HepG2 (cell line): ENCODE measurements around the gene RAD52. TPM values are rescaled to one million over a fixed set of nuclear protein-coding genes. Genes with fewer than 3 reads are reported as not detected.

Experiments used
- ARNT2 ChIP-seq: sonication (generic); formaldehyde crosslinking; IDR thresholded peaks from 2 replicates; pipeline ENCODE4 v1.8.0; 2022; ENCODE audit warnings: mild to moderate bottlenecking, low read depth, missing genetic modification reagents, moderate library complexity
- ASH2L ChIP-seq: fragments of 300-600, 200-600 bp; sonication (generic); IDR thresholded peaks from 2 replicates; pipeline ENCODE4 v1.7.0; 2017; ENCODE audit warnings: low read depth, mild to moderate bottlenecking, moderate library complexity, mixed read lengths, low read length; ENCODE audit not compliant: insufficient read length
- ATRX ChIP-seq: sonication (generic); formaldehyde crosslinking; IDR thresholded peaks from 2 replicates; pipeline ENCODE4 v1.4.0; 2020; ENCODE audit warnings: missing genetic modification reagents, borderline replicate concordance
- CREB1 ChIP-seq, 2 experiments: fragments of 450-650 bp in 1 of 2; IDR thresholded peaks; 2 replicates each; pipeline ENCODE4 v1.6.1; 2016 to 2017; ENCODE audit warnings: control low read depth in 1 of 2, mild to moderate bottlenecking in 1 of 2, missing compliant biosample characterization in 1 of 2, missing genetic modification characterization in 1 of 2
- FOXK2 ChIP-seq: fragments of 450-650 bp; IDR thresholded peaks from 2 replicates; pipeline ENCODE4 v1.6.1; 2016
- GFI1 ChIP-seq: sonication (generic); formaldehyde crosslinking; IDR thresholded peaks from 2 replicates; pipeline ENCODE4 v1.5.0; 2020; ENCODE audit warnings: missing genetic modification reagents, mild to moderate bottlenecking, borderline replicate concordance
- JUN ChIP-seq: sonication (generic); formaldehyde crosslinking; IDR thresholded peaks from 2 replicates; pipeline ENCODE4 v1.4.0; 2020; ENCODE audit warnings: mild to moderate bottlenecking, missing genetic modification reagents
- KDM5B ChIP-seq: sonication (generic); formaldehyde crosslinking; IDR thresholded peaks from 2 replicates; pipeline ENCODE4 v1.4.0; 2020; ENCODE audit warnings: missing genetic modification reagents, mild to moderate bottlenecking, borderline replicate concordance
- NFATC3 ChIP-seq: sonication (generic); formaldehyde crosslinking; IDR thresholded peaks from 2 replicates; pipeline ENCODE4 v1.5.1; 2020; ENCODE audit warnings: mild to moderate bottlenecking, missing genetic modification reagents
- REL ChIP-seq: sonication (generic); formaldehyde crosslinking; conservative IDR thresholded peaks from 2 replicates; pipeline ENCODE4 v1.8.0; 2022; ENCODE audit warnings: mild to moderate bottlenecking, missing genetic modification reagents, moderate library complexity
- SAP130 ChIP-seq: IDR thresholded peaks from 2 replicates; pipeline ENCODE4 v1.6.1; 2016; ENCODE audit warnings: low read depth
- YY1 ChIP-seq: IDR thresholded peaks from 2 replicates; pipeline ENCODE4 v1.6.1; 2011; ENCODE audit warnings: low read length, low read depth, moderate library complexity, mild to moderate bottlenecking; ENCODE audit not compliant: insufficient read depth, insufficient replicate concordance
- ZNF230 ChIP-seq: sonication (generic); formaldehyde crosslinking; IDR thresholded peaks from 2 replicates; pipeline ENCODE4 v1.4.0; 2020; ENCODE audit warnings: mild to moderate bottlenecking, missing genetic modification reagents
- ZNF510 ChIP-seq: sonication (generic); formaldehyde crosslinking; IDR thresholded peaks from 2 replicates; pipeline ENCODE4 v1.4.0; 2020; ENCODE audit warnings: low read depth, mild to moderate bottlenecking, missing genetic modification reagents
- ZNF652 ChIP-seq: IDR thresholded peaks from 2 replicates; pipeline ENCODE4 v1.6.1; 2016; ENCODE audit warnings: low read depth, borderline replicate concordance
- ZNF670 ChIP-seq: sonication (generic); formaldehyde crosslinking; IDR thresholded peaks from 2 replicates; pipeline ENCODE4 v1.8.0; 2022; ENCODE audit warnings: mild to moderate bottlenecking, missing genetic modification reagents, borderline replicate concordance
- polyA plus RNA-seq, 8 experiments: library from polyadenylated mRNA; depleted of rRNA in 3 of 8; stranded (reverse) in 7 of 8; unstranded in 1 of 8; fragments of >200 nt; fragmentation: Illumina TruSeq in 4 of 8; extraction: Trizol in 4 of 8; gene quantifications; 2 replicates each; pipeline versions ENCODE4 v1.2.1 to v1.2.3, GENCODE V29; 2011 to 2016; ENCODE audit warnings: low read depth in 4 of 8, missing spikeins in 1 of 8, mixed read lengths in 1 of 8; ENCODE audit not compliant: insufficient read depth in 1 of 8
- total RNA-seq, 5 experiments: library from RNA; depleted of rRNA; stranded (reverse); fragments of >200 nt; fragmentation: Illumina TruSeq; extraction: Trizol; gene quantifications; 2 replicates each; pipeline ENCODE4 v1.2.3, GENCODE V29; 2016; ENCODE audit warnings: low read depth in 1 of 5
- TF ChIP-seq, protein P1 (sequence below): sonication (generic); formaldehyde crosslinking; IDR thresholded peaks from 2 replicates; pipeline ENCODE4; 2020; ENCODE audit warnings: missing genetic modification reagents, mild to moderate bottlenecking, borderline replicate concordance
- TF ChIP-seq, protein P2 (sequence below): IDR thresholded peaks from 2 replicates; pipeline ENCODE4 v1.6.1; 2016; ENCODE audit warnings: missing compliant biosample characterization, missing genetic modification reagents, borderline replicate concordance
- TF ChIP-seq, protein P3 (sequence below): sonication (generic); formaldehyde crosslinking; IDR thresholded peaks from 2 replicates; pipeline ENCODE4 v1.8.1; 2023; ENCODE audit warnings: mild to moderate bottlenecking, moderate library complexity, missing genetic modification reagents
- TF ChIP-seq, protein P4 (sequence below): sonication (generic); formaldehyde crosslinking; IDR thresholded peaks from 2 replicates; pipeline ENCODE4 v1.8.1; 2022; ENCODE audit warnings: mild to moderate bottlenecking, missing genetic modification reagents
- TF ChIP-seq, protein P5 (sequence below): IDR thresholded peaks from 2 replicates; pipeline ENCODE4 v1.6.1; 2016; ENCODE audit warnings: low read depth, borderline replicate concordance

RAD52 gene
- total and polyA plus RNA-seq, 2 of the 13 experiments (the other 11 are each of a cell fraction or from before 2014, with no cell fraction given), result 14.3 to 19.9 TPM

DNA sequence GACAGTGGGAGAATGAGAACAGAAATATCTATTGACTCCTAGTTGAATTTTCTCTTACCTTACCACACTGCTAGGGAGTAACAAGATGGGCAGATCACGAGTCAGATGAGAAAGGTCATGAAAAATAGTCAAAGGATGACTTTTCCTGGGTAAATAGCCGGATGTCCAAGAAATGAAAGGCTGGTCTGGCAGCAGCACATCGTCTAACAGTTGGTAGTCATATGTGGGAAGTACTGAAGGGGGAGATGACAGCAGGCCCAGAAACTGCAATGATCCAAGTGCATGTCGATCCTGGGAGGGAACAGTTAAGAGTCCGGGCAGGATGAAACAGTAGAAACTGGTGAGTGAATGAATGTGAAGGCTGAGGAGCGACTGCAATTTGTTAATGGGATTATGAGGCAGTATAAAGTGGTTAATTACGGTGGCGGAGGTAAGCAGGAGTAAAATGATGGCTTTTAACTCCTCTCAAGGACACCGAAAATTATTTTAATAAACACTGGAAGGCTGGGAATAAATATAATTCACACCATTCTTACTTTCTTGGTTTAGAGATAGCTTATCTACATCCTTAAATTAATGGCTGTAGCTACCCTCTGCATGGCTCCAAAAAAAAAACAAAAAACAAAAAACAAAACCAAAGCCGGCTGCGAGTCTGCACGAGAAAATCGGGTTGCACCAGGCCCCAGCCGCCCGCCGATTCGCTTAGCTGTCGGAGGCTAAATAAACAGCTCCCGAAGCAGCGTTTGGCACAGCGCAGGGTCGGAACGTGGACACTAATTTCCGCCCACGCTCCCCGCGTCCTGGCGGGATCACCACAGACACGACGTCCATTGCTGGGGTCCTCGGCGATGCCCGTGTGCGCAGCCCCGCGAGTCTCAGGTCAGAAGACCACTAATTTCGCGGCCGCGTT is 40.5 kb upstream of the RAD52 start (continued):
- TF ChIP-seq, protein P1, sequence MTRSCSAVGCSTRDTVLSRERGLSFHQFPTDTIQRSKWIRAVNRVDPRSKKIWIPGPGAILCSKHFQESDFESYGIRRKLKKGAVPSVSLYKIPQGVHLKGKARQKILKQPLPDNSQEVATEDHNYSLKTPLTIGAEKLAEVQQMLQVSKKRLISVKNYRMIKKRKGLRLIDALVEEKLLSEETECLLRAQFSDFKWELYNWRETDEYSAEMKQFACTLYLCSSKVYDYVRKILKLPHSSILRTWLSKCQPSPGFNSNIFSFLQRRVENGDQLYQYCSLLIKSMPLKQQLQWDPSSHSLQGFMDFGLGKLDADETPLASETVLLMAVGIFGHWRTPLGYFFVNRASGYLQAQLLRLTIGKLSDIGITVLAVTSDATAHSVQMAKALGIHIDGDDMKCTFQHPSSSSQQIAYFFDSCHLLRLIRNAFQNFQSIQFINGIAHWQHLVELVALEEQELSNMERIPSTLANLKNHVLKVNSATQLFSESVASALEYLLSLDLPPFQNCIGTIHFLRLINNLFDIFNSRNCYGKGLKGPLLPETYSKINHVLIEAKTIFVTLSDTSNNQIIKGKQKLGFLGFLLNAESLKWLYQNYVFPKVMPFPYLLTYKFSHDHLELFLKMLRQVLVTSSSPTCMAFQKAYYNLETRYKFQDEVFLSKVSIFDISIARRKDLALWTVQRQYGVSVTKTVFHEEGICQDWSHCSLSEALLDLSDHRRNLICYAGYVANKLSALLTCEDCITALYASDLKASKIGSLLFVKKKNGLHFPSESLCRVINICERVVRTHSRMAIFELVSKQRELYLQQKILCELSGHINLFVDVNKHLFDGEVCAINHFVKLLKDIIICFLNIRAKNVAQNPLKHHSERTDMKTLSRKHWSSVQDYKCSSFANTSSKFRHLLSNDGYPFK (CRISPR knock-in tag), result peak; percentile 81; the same call in 1 of the 2 replicates
- TF ChIP-seq ATRX (CRISPR knock-in tag), result no peak
- TF ChIP-seq, protein P2, sequence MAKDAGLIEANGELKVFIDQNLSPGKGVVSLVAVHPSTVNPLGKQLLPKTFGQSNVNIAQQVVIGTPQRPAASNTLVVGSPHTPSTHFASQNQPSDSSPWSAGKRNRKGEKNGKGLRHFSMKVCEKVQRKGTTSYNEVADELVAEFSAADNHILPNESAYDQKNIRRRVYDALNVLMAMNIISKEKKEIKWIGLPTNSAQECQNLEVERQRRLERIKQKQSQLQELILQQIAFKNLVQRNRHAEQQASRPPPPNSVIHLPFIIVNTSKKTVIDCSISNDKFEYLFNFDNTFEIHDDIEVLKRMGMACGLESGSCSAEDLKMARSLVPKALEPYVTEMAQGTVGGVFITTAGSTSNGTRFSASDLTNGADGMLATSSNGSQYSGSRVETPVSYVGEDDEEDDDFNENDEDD (CRISPR knock-in tag), result peak; percentile 72
- peak; percentile 35; the same call in 1 of the 2 replicates for TF ChIP-seq SAP130 (CRISPR knock-in tag)
- TF ChIP-seq JUN, result 0 out of 2 replicates have a peak, but pooled peaks have one; percentile 8
- TF ChIP-seq ZNF230 (CRISPR knock-in tag), result 0 out of 2 replicates have a peak, but pooled peaks have one; percentile 41
- TF ChIP-seq ARNT2 (CRISPR knock-in tag), result 0 out of 2 replicates have a peak, but pooled peaks have one; percentile 62
- TF ChIP-seq ASH2L, result peak; percentile 88
- peak; percentile 87; the same call in 1 of the 2 replicates for TF ChIP-seq KDM5B
- peak; percentile 54; the same call in 1 of the 2 replicates for TF ChIP-seq GFI1 (CRISPR knock-in tag)
- peak; percentile 79 for TF ChIP-seq ZNF670 (CRISPR knock-in tag)
- TF ChIP-seq, protein P3, sequence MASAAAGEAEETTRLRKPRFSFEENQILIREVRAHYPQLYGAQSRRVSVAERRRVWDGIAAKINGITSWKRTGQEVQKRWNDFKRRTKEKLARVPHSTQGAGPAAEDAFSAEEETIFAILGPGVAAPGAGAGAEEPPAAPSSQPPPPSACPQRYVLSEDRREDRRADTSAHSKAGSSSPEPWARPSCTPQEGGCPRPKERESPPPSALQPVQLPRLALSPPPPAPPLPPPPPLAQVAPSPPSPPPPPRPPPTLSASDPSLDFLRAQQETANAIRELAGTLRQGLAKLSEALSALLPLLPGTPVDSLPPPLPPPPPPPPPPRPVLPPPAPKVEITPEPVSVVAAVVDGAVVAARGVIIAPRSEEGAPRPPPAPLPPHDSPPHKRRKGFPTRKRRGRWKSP (CRISPR knock-in tag), result 0 out of 2 replicates have a peak, but pooled peaks have one; percentile 55
- TF ChIP-seq FOXK2, result no peak
- TF ChIP-seq CREB1 (IDR thresholded peaks at IDR 0.05), result no peak
- TF ChIP-seq CREB1 (CRISPR knock-in tag; IDR thresholded peaks at IDR 0.05), result peak; percentile 36; the same call in 1 of the 2 replicates
- peak; percentile 50; the same call in 1 of the 2 replicates for TF ChIP-seq ZNF652 (CRISPR knock-in tag)
- TF ChIP-seq YY1, result peak; percentile 40
- peak; percentile 90 for TF ChIP-seq REL (CRISPR knock-in tag)
- TF ChIP-seq NFATC3 (CRISPR knock-in tag), result peak; percentile 54; the same call in 1 of the 2 replicates
- TF ChIP-seq ZNF510, result peak; percentile 48; the same call in 1 of the 2 replicates
- TF ChIP-seq, protein P4, sequence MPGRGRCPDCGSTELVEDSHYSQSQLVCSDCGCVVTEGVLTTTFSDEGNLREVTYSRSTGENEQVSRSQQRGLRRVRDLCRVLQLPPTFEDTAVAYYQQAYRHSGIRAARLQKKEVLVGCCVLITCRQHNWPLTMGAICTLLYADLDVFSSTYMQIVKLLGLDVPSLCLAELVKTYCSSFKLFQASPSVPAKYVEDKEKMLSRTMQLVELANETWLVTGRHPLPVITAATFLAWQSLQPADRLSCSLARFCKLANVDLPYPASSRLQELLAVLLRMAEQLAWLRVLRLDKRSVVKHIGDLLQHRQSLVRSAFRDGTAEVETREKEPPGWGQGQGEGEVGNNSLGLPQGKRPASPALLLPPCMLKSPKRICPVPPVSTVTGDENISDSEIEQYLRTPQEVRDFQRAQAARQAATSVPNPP (CRISPR knock-in tag), result no peak; the same call in 1 of the 2 replicates
- TF ChIP-seq, protein P5, sequence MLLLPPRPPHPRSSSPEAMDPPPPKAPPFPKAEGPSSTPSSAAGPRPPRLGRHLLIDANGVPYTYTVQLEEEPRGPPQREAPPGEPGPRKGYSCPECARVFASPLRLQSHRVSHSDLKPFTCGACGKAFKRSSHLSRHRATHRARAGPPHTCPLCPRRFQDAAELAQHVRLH (CRISPR knock-in tag), result 0 out of 2 replicates have a peak, but pooled peaks have one; percentile 39
